Activated T-helper 1 cell treated with Interleukin-2 at 50 U/mL for 16 hours (primary cell): ENCODE data around the gene PCED1B.

Source experiments
- DNase-seq: peaks from one replicate; pipeline ENCODE4 v3.0.0-alpha.2; 2020; ENCODE audit warnings: low read depth

Gene PCED1B

GRCh38 chr12:47231456-47231855 is 152.0 kb downstream of the PCED1B start:
- no peak for DNase-seq

GRCh38 chr12:47234576-47235141 is 155.2 kb downstream of the PCED1B start:
- DNase-seq: no peak

- no peak for DNase-seq
Observed at GRCh38 chr12:47235258-47236040, 156.0 kb downstream of the PCED1B start.

DNA sequence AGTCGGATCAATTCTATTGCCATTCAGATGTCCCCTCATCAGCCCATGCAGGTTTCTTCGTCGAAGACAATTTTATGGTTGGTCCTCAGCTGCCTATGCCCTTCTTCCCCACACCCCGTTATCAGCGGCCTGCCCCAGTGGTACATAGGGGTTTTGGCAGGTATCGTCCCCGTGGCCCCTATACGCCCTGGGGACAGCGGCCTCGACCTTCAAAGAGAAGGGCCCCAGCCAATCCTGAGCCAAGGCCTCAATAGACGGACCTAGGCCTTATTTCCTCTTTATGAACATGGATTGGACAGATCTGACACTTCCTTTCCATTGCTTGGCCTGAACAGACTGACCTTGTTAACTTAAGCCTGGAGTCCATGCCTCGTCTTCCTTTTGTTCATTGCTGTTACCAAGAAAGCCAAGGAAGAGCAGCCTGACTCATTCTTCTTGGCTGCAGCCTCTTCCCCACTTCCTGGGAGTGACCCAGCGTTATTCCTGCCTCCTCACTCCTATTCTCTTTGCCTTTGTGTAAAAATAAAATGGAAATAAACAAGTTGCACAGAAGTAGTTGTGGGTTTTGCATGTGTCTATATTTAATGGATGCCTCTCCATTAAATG is 156.8 kb downstream of the PCED1B start:
- no peak for DNase-seq

DNA sequence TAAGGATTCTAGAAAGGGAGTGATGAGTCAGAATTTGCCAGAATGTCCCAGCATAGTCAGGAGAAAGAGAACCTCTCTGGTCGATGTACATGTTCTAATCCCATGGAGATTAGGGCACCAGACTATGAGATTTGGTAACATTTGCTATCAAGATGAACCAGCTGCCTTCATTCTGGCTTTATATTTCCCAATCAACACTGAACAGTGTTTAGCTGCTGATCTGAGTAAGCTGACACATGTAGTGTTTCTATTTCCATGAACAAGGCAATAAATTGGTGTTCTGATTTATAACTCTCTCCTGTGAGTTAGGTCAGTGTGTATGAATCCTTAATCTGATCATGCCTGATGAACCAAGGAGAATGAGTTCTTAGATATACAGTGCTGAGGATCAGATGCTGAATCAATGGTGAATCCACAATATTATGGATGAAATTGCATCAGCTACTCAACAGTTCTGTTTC is 158.4 kb downstream of the PCED1B start:
- DNase-seq: no peak

DNA sequence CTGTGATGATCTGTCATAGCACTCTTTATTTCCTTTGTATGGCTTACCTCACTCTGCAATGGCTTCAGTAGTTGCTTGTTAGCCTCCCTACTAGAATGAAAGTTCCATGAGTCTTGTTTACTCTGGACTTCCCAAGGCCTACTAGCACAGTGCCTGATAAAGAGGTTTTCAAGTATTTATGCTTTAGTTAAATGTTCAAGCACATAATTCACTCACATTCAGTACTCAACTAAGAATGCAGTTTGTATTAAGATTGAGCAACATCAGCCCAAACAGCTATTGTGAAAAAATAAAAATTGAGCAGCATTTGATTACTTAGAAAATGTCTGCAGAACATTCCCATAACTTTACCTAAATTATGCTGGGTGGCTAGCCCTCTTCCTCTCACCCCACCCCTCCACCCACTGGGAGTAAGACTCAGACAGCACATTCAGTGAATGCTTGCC is 159.3 kb downstream of the PCED1B start:
- DNase-seq: no peak

DNA sequence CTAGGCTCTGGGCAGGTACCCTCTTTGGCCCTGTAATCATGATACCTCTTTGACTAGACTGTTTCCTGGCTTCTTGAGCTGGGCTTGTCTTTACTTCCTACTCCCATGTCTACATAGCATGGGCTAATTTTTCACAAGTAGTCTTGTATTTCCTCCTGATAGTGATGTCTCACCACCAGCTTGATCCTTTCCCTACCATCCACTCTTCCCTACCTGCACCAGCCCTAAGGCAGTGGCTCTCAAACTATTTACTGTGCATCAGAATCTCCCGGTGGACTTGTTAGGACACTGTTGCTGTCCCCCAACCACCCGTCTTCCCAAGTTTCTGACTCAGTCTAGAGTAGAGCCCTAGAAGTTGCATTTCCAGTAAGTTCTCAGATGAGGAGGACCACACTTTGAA is 163.0 kb downstream of the PCED1B start:
- no peak for DNase-seq

DNA sequence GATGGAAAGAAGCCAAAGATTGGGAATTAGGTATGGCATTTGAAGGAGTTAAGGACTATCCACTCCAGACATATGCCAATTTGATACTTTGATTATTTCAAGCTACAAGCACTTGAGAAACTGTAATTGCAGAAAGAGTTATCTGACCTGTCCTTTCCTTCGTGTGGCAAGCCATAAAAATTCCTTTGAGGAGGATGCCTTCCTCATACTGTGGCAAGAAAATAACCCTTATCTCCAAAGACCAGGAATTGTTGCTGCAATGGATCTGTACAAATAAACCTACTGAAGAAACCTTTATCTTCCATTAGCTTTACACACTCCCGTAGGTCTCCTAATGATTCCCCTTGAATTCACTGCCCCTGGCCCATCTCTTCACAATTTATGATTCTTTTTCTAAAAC is 165.4 kb downstream of the PCED1B start:
- no peak for DNase-seq

GRCh38 chr12:47245623-47246022 is 166.2 kb downstream of the PCED1B start:
- DNase-seq: no peak

DNA sequence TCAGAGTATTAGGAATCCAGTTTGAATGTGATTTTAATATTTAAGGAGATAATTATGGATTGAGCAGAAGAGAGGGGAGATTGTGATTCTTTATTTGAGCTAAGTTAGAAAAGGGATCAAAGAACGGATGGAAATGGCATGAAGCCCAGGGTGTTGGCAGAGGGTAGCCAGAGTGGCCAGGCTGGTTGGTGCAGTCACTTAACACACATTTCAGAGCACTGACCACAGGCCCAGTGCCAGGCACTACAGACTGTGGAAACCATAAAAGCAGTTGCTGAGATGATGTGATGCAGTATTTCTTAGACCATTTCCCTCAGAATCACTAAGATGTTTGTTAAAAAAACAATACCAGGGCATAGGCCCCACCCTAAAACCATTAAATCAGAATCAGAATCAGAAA is 168.0 kb downstream of the PCED1B start:
- DNase-seq: no peak

GRCh38 chr12:47249082-47249481 is 169.7 kb downstream of the PCED1B start:
- DNase-seq: no peak

DNA sequence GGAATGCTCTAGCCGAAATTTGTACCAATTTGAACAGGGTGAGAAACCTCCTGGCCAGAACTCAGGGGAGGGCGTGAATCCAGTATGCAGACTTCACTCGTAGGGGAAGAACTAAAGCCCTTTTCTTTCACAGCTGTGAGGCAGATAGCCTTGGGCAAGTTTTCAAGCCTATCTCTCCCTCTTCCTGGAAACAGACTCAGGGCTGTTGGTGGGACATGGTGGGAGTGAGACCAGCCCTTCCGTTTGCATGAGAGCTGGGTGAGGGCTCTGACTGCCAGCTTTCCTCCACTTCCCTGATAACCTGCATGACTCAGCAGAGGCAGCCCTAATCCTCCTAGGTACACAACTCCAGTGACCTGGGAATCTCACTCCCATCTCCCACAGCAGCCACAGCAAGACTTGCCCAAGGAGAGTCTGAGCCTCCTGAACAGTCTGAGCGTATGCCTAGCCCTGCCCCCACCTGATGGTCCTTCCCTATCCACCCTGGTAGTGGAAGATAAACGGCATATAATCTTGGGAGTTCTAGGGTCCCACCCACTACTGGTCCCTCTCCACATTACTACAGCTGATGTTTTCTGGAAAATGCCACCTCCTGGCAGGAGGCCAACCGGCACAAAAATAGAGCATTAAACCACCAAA is 170.4 kb downstream of the PCED1B start:
- no peak for DNase-seq

DNA sequence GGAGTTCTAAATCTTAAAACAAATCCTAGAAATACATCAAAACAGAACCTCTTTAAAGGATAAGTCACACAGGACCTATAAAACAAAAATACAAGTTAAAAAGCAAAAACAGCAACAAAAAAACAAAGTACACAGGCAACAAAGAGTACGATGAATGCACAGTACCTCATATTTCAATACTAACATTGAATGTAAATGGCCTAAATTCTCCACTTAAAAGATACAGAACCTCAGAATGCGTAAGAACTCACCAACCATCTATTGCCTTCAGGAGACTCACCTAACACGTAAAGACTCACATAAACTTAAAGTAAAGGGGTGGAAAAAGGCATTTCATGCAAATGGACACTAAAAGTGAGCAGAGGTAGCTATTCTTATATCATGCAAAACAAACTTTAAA is 172.5 kb downstream of the PCED1B start:
- no peak for DNase-seq

GRCh38 chr12:47264951-47265350 is 185.5 kb downstream of the PCED1B start:
- no peak for DNase-seq

- DNase-seq: no peak
Observed at GRCh38 chr12:47265391-47265790, 186.0 kb downstream of the PCED1B start.

- DNase-seq: no peak
Observed at GRCh38 chr12:47267571-47267970, 188.2 kb downstream of the PCED1B start.

GRCh38 chr12:47268501-47269454 is 189.4 kb downstream of the PCED1B start:
- DNase-seq: no peak

DNA sequence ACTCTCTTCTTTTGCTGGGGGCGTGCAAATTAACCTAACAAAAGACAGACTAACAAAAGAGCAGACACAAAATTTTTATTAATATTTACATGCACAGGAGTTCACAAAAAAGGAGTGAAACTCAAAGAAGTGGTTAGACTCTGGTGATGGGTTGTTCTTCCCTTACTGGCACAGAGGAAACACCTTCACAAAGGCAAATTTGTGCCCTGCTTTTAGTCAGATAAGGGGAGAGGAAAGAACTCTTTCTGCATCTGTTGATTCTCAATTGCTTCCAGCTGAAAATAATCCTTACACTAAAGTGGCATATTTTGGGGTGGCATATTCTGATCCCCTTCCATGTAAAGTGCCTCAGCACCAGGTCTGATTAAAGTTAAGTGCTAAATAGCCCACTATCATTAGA is 190.5 kb downstream of the PCED1B start:
- DNase-seq: no peak

- no peak for DNase-seq
Observed at GRCh38 chr12:47270782-47271664, 191.6 kb downstream of the PCED1B start.

DNA sequence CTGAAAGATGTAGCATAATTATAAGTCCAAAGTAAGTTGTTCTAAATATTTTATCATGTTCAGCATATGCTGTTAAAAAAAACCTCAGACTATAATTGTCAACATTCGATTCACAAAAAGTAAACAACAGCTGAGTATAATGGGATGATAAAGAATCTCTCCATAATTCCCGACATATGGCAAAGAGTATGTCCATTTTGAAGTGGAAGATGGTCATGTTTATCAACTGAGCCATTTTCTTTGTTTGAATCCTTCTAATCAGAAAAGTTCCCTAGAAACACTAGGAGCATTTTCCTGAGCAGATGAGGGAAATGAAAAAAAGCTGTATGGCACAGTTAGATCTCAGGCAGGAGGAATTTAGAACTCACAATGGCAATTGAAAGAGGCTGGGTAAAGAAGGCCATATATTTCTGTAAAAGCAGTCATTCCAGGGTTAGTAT is 192.4 kb downstream of the PCED1B start:
- DNase-seq: no peak
